Measurements from ENCODE around the gene CLUH. TPM values are rescaled to one million over a fixed set of nuclear protein-coding genes. Genes with fewer than 3 reads are reported as not detected.

Gene CLUH
- total and polyA plus RNA-seq, 3 experiments from 2014 or later = 17.8 to 146 (median 142) TPM

DNA sequence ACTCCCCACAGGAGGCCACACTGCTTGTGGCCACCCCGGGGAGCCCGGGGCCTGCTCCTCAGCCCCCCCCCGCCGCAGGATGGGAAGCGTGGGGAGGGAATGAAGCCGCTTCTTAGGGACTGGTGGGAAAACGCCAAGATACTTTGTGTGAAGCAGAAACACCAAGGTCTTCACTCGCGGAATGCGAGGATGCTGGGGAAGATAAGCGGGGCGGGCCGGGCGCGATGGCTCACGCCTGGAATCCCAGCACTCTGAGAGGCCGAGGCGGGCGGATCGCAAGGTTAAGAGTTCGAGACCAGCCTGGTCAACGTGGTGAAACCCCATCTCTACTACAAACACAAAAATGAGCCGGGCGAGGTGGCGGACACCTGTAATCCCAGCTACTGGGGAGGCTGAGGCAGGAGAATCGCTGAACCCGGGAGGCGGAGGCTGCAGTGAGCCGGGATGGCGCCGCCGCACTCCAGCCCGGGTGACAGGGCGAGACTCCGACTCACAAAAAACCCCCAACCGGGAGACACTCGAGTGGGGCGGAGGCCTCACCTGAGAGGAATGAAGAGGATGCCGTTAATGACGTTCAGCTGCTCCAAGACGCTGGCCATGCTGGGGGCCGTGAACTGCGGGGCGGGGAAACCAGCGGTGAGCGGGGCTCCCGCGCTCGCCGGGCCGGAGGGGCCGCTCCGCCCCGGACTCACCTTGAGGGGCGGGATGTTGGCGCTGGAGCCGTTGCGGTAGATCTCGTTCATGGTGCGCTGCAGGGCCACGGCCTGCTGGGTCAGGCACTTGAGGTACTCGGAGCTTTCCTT is 20.3 kb downstream of the CLUH start:
- POLR2A ChIA-PET = no interaction called here
- peak in 1 of 5 donors; percentile 45 for DNase-seq
- H3K9me3 Mint-ChIP-seq = no peaks in the 10 kb centered on the region
- H3K9me3 ChIP-seq (ENCODE audit: low read length) = no peaks in the 10 kb centered on the region
- peaks cover 12% of the 10 kb centered on the region for H3K4me1 ChIP-seq (ENCODE audit: insufficient read depth, low read length)
- H3K27ac Mint-ChIP-seq = no peak overlapping the region
- H3K36me3 Mint-ChIP-seq = peaks cover 0 to 30% (median 0%) of the 10 kb centered on the region in 3 donors
- H3K27ac ChIP-seq (ENCODE audit: low read depth, low read length) = no peak overlapping the region
- H3K4me3 Mint-ChIP-seq = peak overlapping the region in 1 of 7 donors; percentile 68
- no peaks in the 10 kb centered on the region for H3K27me3 ChIP-seq (ENCODE audit: insufficient read depth, low read length, poor library complexity, severe bottlenecking)
- H3K27me3 Mint-ChIP-seq = no peaks in the 10 kb centered on the region
- CTCF ChIA-PET = no interaction called here
- H3K36me3 ChIP-seq (ENCODE audit: insufficient read depth, low read length) = no peaks in the 10 kb centered on the region
- H3K4me3 ChIP-seq (ENCODE audit: low read length) = no peak overlapping the region
- peaks cover 14 to 32% (median 18%) of the 10 kb centered on the region in 3 donors for H3K4me1 Mint-ChIP-seq

GRCh38 chr17:2690165-2691068 is 21.1 kb downstream of the CLUH start:
- CTCF ChIA-PET = no interaction called here
- peak in 1 of 5 donors; percentile 45 for DNase-seq
- Histone ChIP-seq H3K27me3 (ENCODE audit: insufficient read depth, low read length, poor library complexity, severe bottlenecking) (no peaks in the 10 kb centered on the region), H3K9me3 (ENCODE audit: low read length) (no peaks in the 10 kb centered on the region), H3K4me1 (ENCODE audit: insufficient read depth, low read length) (peaks cover 12% of the 10 kb centered on the region), H3K4me3 (ENCODE audit: low read length) (no peak overlapping the region), H3K36me3 (ENCODE audit: insufficient read depth, low read length) (no peaks in the 10 kb centered on the region), H3K27ac (ENCODE audit: low read depth, low read length) (no peak overlapping the region)
- Mint-ChIP-seq H3K27ac (peak overlapping the region in 1 of 8 donors; percentile 54), H3K36me3 (peaks cover 0 to 28% (median 0%) of the 10 kb centered on the region in 3 donors), H3K9me3 (no peaks in the 10 kb centered on the region), H3K4me3 (no peak overlapping the region), H3K27me3 (no peaks in the 10 kb centered on the region), H3K4me1 (peaks cover 14 to 32% (median 18%) of the 10 kb centered on the region in 3 donors)
- POLR2A ChIA-PET = no interaction called here

DNA sequence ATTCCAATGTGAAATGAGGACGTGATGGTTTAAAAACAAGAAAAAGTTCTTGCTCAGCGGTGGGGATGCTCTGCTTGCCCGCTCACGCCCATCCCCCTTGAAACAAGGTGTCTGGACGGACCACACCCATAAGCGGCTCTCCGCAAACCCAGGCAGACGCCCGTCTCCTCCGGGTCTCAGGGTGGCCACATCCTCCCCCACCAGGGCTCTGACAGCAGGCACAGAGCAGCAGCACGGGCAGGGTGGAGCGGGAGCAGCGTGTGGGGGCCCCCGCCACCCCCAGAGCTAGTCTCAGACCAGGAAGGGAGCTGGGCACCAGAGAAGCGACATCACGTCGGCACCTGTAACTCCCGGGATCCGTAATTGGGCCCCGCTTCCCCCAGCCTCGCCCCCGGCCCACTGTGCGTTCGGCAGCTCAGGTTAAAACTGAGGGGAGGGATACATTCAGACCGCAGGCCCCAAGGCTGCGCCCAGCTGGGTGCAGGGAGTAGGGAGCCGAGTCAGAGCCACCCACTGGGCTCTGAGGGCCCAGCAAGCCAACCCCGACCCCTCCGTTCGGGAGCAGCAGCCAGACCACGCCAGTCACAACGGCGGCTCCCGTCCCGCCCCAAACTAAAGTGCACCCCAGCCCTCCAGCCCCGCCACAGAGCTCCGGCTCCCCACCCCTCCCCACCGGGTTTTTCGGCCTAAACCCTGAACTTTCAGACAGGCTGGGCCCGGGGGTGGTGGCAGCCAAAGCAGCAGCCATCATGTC is 22.0 kb downstream of the CLUH start:
- H3K4me3 Mint-ChIP-seq = peak overlapping the region in 6 of 7 donors; percentile 59 to 87 (median 70)

DNA sequence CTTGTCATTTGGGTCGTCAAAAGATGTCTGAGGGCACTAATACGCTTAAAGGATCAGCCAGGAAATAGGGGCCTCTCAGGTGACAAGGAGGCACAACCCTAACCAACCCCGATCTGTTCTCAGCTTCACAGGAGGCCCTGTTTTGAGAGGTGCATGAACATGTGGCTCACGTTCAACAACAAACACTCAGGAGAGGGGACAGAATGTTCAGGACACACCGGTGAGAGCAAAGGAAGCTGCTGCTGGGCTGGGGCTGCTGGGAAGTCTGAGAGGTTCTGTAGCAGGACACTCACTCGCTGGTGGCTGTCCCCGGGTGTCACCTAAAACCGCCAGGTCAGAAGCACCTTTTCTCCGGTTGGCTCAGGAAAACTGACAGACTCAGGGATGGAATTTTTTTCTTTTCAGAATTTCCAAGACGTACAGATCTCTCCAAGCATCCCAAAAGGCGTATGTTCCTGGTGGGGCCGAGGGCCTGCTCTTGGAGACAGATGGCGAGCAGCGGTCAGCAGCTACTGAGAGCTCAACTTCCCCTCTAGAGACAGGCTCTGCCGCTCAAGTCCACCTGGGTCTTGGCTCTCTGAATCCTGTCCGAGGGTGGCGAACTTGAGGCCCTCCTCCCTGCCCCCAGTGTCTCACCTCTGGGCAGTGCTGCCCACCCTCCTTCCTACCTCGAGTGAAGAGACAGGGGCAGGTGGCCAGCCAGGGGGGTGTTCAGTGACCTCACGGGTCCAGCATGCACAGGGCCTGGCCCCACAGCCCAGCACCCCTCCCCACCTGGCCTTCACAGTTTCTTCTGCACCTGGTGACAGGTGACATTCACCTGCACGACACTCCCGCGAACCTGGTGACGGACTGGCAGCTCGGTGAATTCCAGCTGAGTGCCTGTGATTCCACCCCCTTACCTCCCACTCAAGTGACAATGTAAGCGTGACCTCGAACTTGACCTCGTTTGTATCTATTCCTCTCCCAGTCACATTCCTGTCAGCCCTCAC is 22.9 kb downstream of the CLUH start:
- Histone ChIP-seq H3K27ac (ENCODE audit: low read depth, low read length) (no peak overlapping the region), H3K4me3 (ENCODE audit: low read length) (no peak overlapping the region), H3K27me3 (ENCODE audit: insufficient read depth, low read length, poor library complexity, severe bottlenecking) (no peaks in the 10 kb centered on the region), H3K36me3 (ENCODE audit: insufficient read depth, low read length) (no peaks in the 10 kb centered on the region), H3K9me3 (ENCODE audit: low read length) (no peaks in the 10 kb centered on the region), H3K4me1 (ENCODE audit: insufficient read depth, low read length) (peaks cover 12% of the 10 kb centered on the region)
- H3K27me3 Mint-ChIP-seq = peaks cover 0 to 2% of the 10 kb centered on the region in 2 donors
- H3K27ac Mint-ChIP-seq = peak overlapping the region; percentile 72 to 92 (median 92)
- no peaks in the 10 kb centered on the region for H3K9me3 Mint-ChIP-seq
- DNase-seq = no peak
- ChIA-PET POLR2A (interaction anchor here (0.5 kb wide), 1 partner anchor 37 kb away, joined by 3 read pairs; no protein-coding TSS in a partner anchor), CTCF (no interaction called here)
- H3K4me3 Mint-ChIP-seq = peak overlapping the region; percentile 30 to 87 (median 67)
- H3K4me1 Mint-ChIP-seq = peaks cover 14 to 30% (median 18%) of the 10 kb centered on the region in 3 donors
- peaks cover 0 to 25% (median 0%) of the 10 kb centered on the region in 3 donors for H3K36me3 Mint-ChIP-seq

More for the DNA sequence above, 22.0 kb downstream of the CLUH start:
- Mint-ChIP-seq H3K36me3 (peaks cover 0 to 21% (median 0%) of the 10 kb centered on the region in 3 donors), H3K9me3 (no peaks in the 10 kb centered on the region), H3K27me3 (no peaks in the 10 kb centered on the region), H3K4me1 (peaks cover 14 to 32% (median 18%) of the 10 kb centered on the region in 3 donors), H3K27ac (peak overlapping the region; percentile 72 to 92 (median 92))
- no peak overlapping the region for H3K4me3 ChIP-seq (ENCODE audit: low read length)
- no peaks in the 10 kb centered on the region for H3K27me3 ChIP-seq (ENCODE audit: insufficient read depth, low read length, poor library complexity, severe bottlenecking)
- ChIA-PET CTCF (no interaction called here), POLR2A (no interaction called here)
- no peaks in the 10 kb centered on the region for H3K36me3 ChIP-seq (ENCODE audit: insufficient read depth, low read length)
- H3K27ac ChIP-seq (ENCODE audit: low read depth, low read length) = no peak overlapping the region
- DNase-seq = peak in 4 of 5 donors; percentile 34 to 76 (median 54)
- H3K9me3 ChIP-seq (ENCODE audit: low read length) = no peaks in the 10 kb centered on the region
- H3K4me1 ChIP-seq (ENCODE audit: insufficient read depth, low read length) = peaks cover 12% of the 10 kb centered on the region

- Histone ChIP-seq H3K4me3 (ENCODE audit: low read length) (no peak overlapping the region), H3K9me3 (ENCODE audit: low read length) (no peaks in the 10 kb centered on the region), H3K27me3 (ENCODE audit: insufficient read depth, low read length, poor library complexity, severe bottlenecking) (no peaks in the 10 kb centered on the region), H3K4me1 (ENCODE audit: insufficient read depth, low read length) (peaks cover 12% of the 10 kb centered on the region), H3K27ac (ENCODE audit: low read depth, low read length) (no peak overlapping the region), H3K36me3 (ENCODE audit: insufficient read depth, low read length) (peaks cover 6% of the 10 kb centered on the region)
- peaks cover 0 to 35% (median 7%) of the 10 kb centered on the region in 3 donors for H3K36me3 Mint-ChIP-seq
- peak overlapping the region in 7 of 8 donors; percentile 33 to 78 (median 47) for H3K27ac Mint-ChIP-seq
- no peak overlapping the region for H3K4me3 Mint-ChIP-seq
- ChIA-PET CTCF (interaction anchor here (2.0 kb wide), 1 partner anchor 94 kb away, joined by 7 read pairs; the partner anchor contains the start of gene PAFAH1B1), POLR2A (interaction anchor here (0.5 kb wide), 1 partner anchor 25 kb away, joined by 4 read pairs; no protein-coding TSS in a partner anchor)
- H3K4me1 Mint-ChIP-seq = peaks cover 15 to 26% (median 18%) of the 10 kb centered on the region in 3 donors
- no peaks in the 10 kb centered on the region for H3K9me3 Mint-ChIP-seq
- no peak for DNase-seq
- H3K27me3 Mint-ChIP-seq = peaks cover 0 to 2% of the 10 kb centered on the region in 2 donors
Observed at GRCh38 chr17:2687074-2687418, 24.5 kb downstream of the CLUH start.

- peaks cover 12% of the 10 kb centered on the region for H3K4me1 ChIP-seq (ENCODE audit: insufficient read depth, low read length)
- H3K9me3 ChIP-seq (ENCODE audit: low read length) = no peaks in the 10 kb centered on the region
- no peaks in the 10 kb centered on the region for H3K9me3 Mint-ChIP-seq
- DNase-seq = no peak
- H3K36me3 ChIP-seq (ENCODE audit: insufficient read depth, low read length) = peaks cover 19% of the 10 kb centered on the region
- peaks cover 0 to 2% of the 10 kb centered on the region in 2 donors for H3K27me3 Mint-ChIP-seq
- no peak overlapping the region for H3K4me3 ChIP-seq (ENCODE audit: low read length)
- H3K27ac ChIP-seq (ENCODE audit: low read depth, low read length) = no peak overlapping the region
- peaks cover 0 to 43% (median 12%) of the 10 kb centered on the region in 3 donors for H3K36me3 Mint-ChIP-seq
- peaks cover 15 to 26% (median 18%) of the 10 kb centered on the region in 3 donors for H3K4me1 Mint-ChIP-seq
- H3K4me3 Mint-ChIP-seq = no peak overlapping the region
- no peak overlapping the region for H3K27ac Mint-ChIP-seq
- ChIA-PET CTCF (interaction anchor here (1.5 to 2.0 kb wide), 2 partner anchors 12 to 93 kb away, joined by 3 to 7 read pairs; partner anchors contain the start of gene PAFAH1B1), POLR2A (interaction anchor here (1.0 kb wide), 1 partner anchor 175 kb away, joined by 3 read pairs; no protein-coding TSS in a partner anchor)
- no peaks in the 10 kb centered on the region for H3K27me3 ChIP-seq (ENCODE audit: insufficient read depth, low read length, poor library complexity, severe bottlenecking)
Observed at GRCh38 chr17:2685696-2686095, 25.9 kb downstream of the CLUH start.

All from CD8-positive, alpha-beta memory T cell (primary cell).